Heart left ventricle (tissue), 16 donors: ENCODE data around the gene KDM4D. TPM values are rescaled to one million over a fixed set of nuclear protein-coding genes. Genes with fewer than 3 reads are reported as not detected.

ENCODE experiments used
- ATAC-seq, 4 donors: fragments of 200-7000 bp; cut with Tn5 transposase; one replicate each; pipeline ENCODE4 v1.9.1; 2020 to 2022; ENCODE audit warnings: moderate library complexity in 4 of 4, mild to moderate bottlenecking in 3 of 4, moderate number of reproducible peaks in 1 of 4
- DNase-seq, 5 donors: peaks; one replicate each; pipeline ENCODE4 v3.0.0-alpha.2; 2020
- H3K27ac ChIP-seq, 12 donors: fragments of 200-600 bp; sonication (generic) in 4 of 12; one replicate each; pipeline versions ENCODE4 v1.5.0 to v1.8.0; 2016 to 2022; ENCODE audit warnings: mild to moderate bottlenecking in 2 of 12
- H3K27me3 ChIP-seq, 9 donors: fragments of 200-600 bp; sonication (generic) in 2 of 9; one replicate each; pipeline versions ENCODE4 v1.5.1 to v1.8.0; 2016 to 2022; ENCODE audit warnings: mild to moderate bottlenecking in 3 of 9
- H3K36me3 ChIP-seq, 9 donors: fragments of 200-600 bp; sonication (generic) in 2 of 9; one replicate each; pipeline versions ENCODE4 v1.5.0 to v1.8.0; 2018 to 2022; ENCODE audit warnings: mild to moderate bottlenecking in 2 of 9
- H3K4me1 ChIP-seq, 12 donors: fragments of 200-600 bp; sonication (generic) in 4 of 12; one replicate each; pipeline versions ENCODE4 v1.5.0 to v1.8.0; 2016 to 2022; ENCODE audit warnings: mild to moderate bottlenecking in 3 of 12
- H3K4me3 ChIP-seq, 12 donors: fragments of 200-600 bp; sonication (generic) in 4 of 12; one replicate each; pipeline versions ENCODE4 v1.5.0 to v1.8.0; 2017 to 2022; ENCODE audit warnings: mild to moderate bottlenecking in 9 of 12, moderate library complexity in 4 of 12
- H3K9me3 ChIP-seq, 12 donors: fragments of 200-600 bp; sonication (generic) in 4 of 12; one replicate each; pipeline versions ENCODE4 v1.5.0 to v1.8.0; 2016 to 2022; ENCODE audit warnings: mild to moderate bottlenecking in 1 of 12
- POLR2A ChIP-seq, 2 donors: fragments of 450-650 bp; IDR thresholded peaks; one replicate each; pipeline ENCODE4 v1.6.1; 2017; ENCODE audit warnings: antibody characterized with exemption in 2 of 2, mild to moderate bottlenecking in 2 of 2, moderate library complexity in 2 of 2
- WGBS, 4 donors: extraction: QIAGEN DNeasy Blood & Tissue Kit in 2 of 4; methylation state at CpG; one replicate each; pipeline versions ENCODE4 v1.1.5 to v1.1.7; 2013 to 2018; 5-methylcytosine and 5-hydroxymethylcytosine counted together
- intact Hi-C, 10 donors: fragments of 100-400 bp; cut with DNase I; formaldehyde crosslinking; loops; one replicate each; pipeline versions ENCODE4 v1.11.1 to v1.14.2; 2022
- long read RNA-seq, 3 donors: library from polyadenylated mRNA; unstranded; transcript quantifications; one replicate each; pipeline ENCODE4 v2.0.0, GENCODE V29; 2020 to 2021
- polyA plus RNA-seq, 2 donors: library from polyadenylated mRNA; stranded (reverse); fragments of 200-250 nt; gene quantifications; one replicate each; pipeline ENCODE4 v1.2.3, GENCODE V29; 2013
- total RNA-seq, 9 donors: library from RNA; depleted of rRNA in 2 of 9; stranded (reverse); fragments of >200 nt in 2 of 9; fragmentation: NEBNext Ultra II Directional in 3 of 9; extraction: Animal tissue kit (Norgen Biotek cat#: 25700) in 3 of 9; gene quantifications; one replicate each; pipeline versions ENCODE4 v1.1.0 to v1.2.4, GENCODE V29; 2016 to 2023
- TF ChIP-seq, protein P1 (sequence below), 12 donors: fragments of 200-600 bp; sonication (generic) in 4 of 12; IDR thresholded peaks; one replicate each; pipeline versions ENCODE4 v1.5.0 to v1.8.0; 2018 to 2022; ENCODE audit warnings: antibody characterized with exemption in 12 of 12, mild to moderate bottlenecking in 5 of 12
- donor health status: ischemic (EF 13 %, LVEDD 7.1; RV severe dilation, severe dysfunction).
- donor health status: healthy with polysubstance abuse.
- donor health status: DM: no; HTN: yes; CAD: no.
- donor health status: DM: no; HTN: no; CAD: no.
- donor health status: ischemic (EF 25% LVEDD 6.9; RV normal size, moderate dysfunction).
- donor health status: ischemic (EF 25% LVEDD 5.7; RV mildly dilated, moderate dysfunction).
- donor health status: healthy.
- donor health status: DM: yes; HTN: yes; CAD: no.
- donor health status: ischemic (EF 35%, LVEDD 5.7; RV mildly dilated, moderate dysfunction).
- donor health status: nonischemic (EF 11% LVEDD 7.7; RV severe dilation, severe dysfunction).
- donor health status: DM: yes; HTN: yes; CAD: no.
- donor health status: PGD.
- donor health status: ischemic (EF 29% LVEDD 5.4; RV normal size, mild dysfunction).
- donor health status: nonischemic (EF 23%, LVEDD 6.1; RV moderate dilation, normal function).

Gene KDM4D
- total RNA-seq, result 1 to 10 TPM in 3 of 9 donors, under 1 TPM in 5, not detected in 1; 0.65 to 1.3 (median 0.95) TPM
- under 1 TPM; 0.19 to 0.85 TPM for polyA plus RNA-seq
- long read RNA-seq, donor 1, result 0 reads
- long read RNA-seq, donor 2, partial matches to known transcripts, result 0 of 7 reads
- long read RNA-seq, donor 2, other reads (novel, unspliced or antisense), result 0 of 7 reads
- long read RNA-seq, donor 3, result 0 reads

DNA sequence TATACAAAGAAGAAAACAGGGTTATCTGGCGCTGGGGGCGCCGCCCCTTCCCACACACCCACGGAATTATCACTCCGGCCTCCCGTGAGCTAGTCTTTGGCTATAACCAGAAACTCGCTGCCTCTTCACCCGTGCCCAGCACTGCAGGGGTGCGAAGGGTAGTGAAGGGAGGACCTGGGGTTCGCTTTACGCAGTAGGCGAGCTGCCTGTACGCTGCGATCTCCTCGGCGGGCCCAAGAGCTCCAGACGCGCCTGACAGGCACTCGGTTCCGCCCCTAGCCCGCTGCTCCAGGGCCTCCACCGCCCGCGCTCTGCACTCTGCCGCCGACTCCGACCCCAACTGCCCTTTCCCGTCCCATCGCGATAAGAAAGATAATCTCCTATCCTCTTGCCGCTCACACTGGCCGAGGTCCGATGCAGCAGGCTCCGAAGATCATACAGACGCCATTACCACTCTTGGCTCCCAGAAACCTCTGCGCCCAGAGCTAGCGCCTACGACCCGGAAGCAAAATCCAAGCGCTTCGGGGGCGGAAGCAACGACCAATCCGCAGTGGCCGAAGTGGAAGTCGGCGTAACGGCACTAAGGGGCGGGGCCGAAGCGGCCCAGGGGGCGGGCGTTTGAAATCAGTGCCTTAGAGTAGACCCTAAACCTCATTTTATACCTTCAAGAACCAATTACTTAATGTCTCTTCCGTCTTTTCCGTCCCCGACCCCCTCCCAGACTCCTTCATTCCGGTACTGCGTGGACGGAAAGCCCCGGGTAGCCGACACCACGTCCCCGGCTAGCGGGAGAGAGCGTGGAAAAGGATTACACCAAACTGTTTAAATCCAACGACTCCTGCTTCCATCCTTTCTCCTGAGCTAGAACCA, at the start of gene KDM4D, which contains the start of gene CWC15:
TSS of gene KDM4D (plus strand) at position 611 of the 870 bp plus-strand sequence. CDS start 23,664 bp downstream, outside the sequence.
TSS of gene CWC15 (minus strand) at position 458 of the 870 bp plus-strand sequence. CDS start 1,371 bp downstream, outside the sequence.
- Histone ChIP-seq H3K4me3 (peak within 1 kb of the TSS; percentile 71 to 93 (median 87)), H3K27ac (peak within 1 kb of the TSS in 11 of 12 donors; percentile 57 to 89 (median 80)), H3K9me3 (no peaks in the 10 kb centered on the region), H3K4me1 (peaks cover 4 to 19% (median 12%) of the 10 kb centered on the region in 12 donors), H3K27me3 (no peaks in the 10 kb centered on the region), H3K36me3 (peaks cover 0 to 38% (median 36%) of the 10 kb centered on the region in 9 donors)
- DNase-seq, result peak; percentile 96
- peak; percentile 99 to 100 (median 100) for ATAC-seq
- TF ChIP-seq POLR2A (IDR thresholded peaks at IDR 0.05), result no peak
- TF ChIP-seq, protein P1, sequence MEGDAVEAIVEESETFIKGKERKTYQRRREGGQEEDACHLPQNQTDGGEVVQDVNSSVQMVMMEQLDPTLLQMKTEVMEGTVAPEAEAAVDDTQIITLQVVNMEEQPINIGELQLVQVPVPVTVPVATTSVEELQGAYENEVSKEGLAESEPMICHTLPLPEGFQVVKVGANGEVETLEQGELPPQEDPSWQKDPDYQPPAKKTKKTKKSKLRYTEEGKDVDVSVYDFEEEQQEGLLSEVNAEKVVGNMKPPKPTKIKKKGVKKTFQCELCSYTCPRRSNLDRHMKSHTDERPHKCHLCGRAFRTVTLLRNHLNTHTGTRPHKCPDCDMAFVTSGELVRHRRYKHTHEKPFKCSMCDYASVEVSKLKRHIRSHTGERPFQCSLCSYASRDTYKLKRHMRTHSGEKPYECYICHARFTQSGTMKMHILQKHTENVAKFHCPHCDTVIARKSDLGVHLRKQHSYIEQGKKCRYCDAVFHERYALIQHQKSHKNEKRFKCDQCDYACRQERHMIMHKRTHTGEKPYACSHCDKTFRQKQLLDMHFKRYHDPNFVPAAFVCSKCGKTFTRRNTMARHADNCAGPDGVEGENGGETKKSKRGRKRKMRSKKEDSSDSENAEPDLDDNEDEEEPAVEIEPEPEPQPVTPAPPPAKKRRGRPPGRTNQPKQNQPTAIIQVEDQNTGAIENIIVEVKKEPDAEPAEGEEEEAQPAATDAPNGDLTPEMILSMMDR (IDR thresholded peaks at IDR 0.05), result peak in 1 of 12 donors; percentile 15
- intact Hi-C loops, result loop anchor here in 6 of 10 donors (5.0 to 10.0 kb wide), 9 partner anchors 79 to 791 kb away; partner anchors contain the start of gene SRSF8 (in 4 of the 6)
- WGBS, 4 donors, result 0 to 1% (median 0%) methylated on average over 55 to 66 of the region's 66 CpGs

DNA sequence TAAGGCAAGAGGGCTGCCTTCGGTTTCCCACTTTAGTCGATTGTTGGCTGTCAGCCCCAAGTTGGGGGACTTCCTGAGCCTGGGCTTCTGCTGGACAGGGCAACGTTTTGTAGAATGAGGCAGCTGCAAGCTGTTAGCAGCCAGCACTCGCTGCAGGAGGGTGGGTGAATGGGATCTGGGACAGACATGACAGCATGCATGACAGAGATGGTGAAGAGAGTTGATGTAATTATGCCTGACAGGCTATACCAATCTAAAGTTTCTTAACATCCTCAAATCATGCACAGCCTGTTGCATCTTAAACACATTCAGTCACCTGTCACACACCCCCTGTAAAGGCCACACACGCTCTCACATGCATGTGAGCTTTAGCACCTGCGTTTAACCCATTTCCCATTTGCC, 49.3 kb upstream of the KDM4D start:
- DNase-seq (no peak), ATAC-seq (no peak)
- H3K27ac ChIP-seq, result peak overlapping the region in 3 of 12 donors; percentile 59 to 86 (median 82)
- H3K4me1 ChIP-seq, result peaks cover 8 to 50% (median 41%) of the 10 kb centered on the region in 12 donors
- 53 to 62% (median 60%) methylated on average over 6 of the region's 6 CpGs for WGBS, 4 donors
- no peaks in the 10 kb centered on the region for H3K27me3 ChIP-seq
- no peak for TF ChIP-seq POLR2A (IDR thresholded peaks at IDR 0.05)
- TF ChIP-seq, protein P1 (IDR thresholded peaks at IDR 0.05), result no peak
- H3K36me3 ChIP-seq, result no peaks in the 10 kb centered on the region
- no peak overlapping the region for H3K4me3 ChIP-seq
- H3K9me3 ChIP-seq, result no peaks in the 10 kb centered on the region
- intact Hi-C loops, result loop anchor here in 1 of 10 donors (10.0 kb wide), 1 partner anchor 49 kb away; no protein-coding TSS in a partner anchor

DNA sequence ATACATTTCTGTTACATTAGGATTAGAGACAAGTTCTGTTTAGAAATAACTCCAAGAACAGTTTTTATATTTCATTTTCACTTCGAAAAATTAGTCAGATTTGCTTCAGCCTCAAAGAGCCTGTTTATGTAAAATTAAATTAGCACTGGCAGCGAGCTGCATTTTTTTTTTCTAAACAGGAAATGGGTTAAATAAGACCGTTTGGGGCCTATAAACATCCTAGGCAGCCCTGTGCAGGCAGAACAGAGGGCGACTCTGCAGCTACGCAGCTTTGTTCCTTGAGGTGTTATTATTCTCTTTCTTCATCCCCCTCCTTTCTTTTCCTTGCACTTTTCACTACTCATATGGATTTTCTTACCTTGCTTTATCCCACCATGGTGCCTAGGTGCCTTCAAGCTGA, 48.9 kb upstream of the KDM4D start:
- H3K27ac ChIP-seq, result peak overlapping the region in 5 of 12 donors; percentile 11 to 86 (median 59)
- H3K4me1 ChIP-seq, result peaks cover 8 to 50% (median 41%) of the 10 kb centered on the region in 12 donors
- H3K36me3 ChIP-seq, result no peaks in the 10 kb centered on the region
- intact Hi-C loops, result loop anchor here in 1 of 10 donors (10.0 kb wide), 1 partner anchor 50 kb away; no protein-coding TSS in a partner anchor
- H3K9me3 ChIP-seq, result no peaks in the 10 kb centered on the region
- H3K27me3 ChIP-seq, result no peaks in the 10 kb centered on the region
- no peak for TF ChIP-seq POLR2A (IDR thresholded peaks at IDR 0.05)
- TF ChIP-seq, protein P1 (IDR thresholded peaks at IDR 0.05), result no peak
- no peak overlapping the region for H3K4me3 ChIP-seq
- no peak for DNase-seq
- WGBS, 4 donors, result 48 to 53% (median 49%) methylated on average over 5 of the region's 5 CpGs
- ATAC-seq, result no peak
